Measurements from ENCODE around the gene C9orf85. TPM values are rescaled to one million over a fixed set of nuclear protein-coding genes. Genes with fewer than 3 reads are reported as not detected.

Gene C9orf85
- total and polyA plus RNA-seq, 9 of the 15 experiments (the other 6 are each of a cell fraction or from before 2014, with no cell fraction given) = 6.7 to 17.6 (median 13.0) TPM

DNA sequence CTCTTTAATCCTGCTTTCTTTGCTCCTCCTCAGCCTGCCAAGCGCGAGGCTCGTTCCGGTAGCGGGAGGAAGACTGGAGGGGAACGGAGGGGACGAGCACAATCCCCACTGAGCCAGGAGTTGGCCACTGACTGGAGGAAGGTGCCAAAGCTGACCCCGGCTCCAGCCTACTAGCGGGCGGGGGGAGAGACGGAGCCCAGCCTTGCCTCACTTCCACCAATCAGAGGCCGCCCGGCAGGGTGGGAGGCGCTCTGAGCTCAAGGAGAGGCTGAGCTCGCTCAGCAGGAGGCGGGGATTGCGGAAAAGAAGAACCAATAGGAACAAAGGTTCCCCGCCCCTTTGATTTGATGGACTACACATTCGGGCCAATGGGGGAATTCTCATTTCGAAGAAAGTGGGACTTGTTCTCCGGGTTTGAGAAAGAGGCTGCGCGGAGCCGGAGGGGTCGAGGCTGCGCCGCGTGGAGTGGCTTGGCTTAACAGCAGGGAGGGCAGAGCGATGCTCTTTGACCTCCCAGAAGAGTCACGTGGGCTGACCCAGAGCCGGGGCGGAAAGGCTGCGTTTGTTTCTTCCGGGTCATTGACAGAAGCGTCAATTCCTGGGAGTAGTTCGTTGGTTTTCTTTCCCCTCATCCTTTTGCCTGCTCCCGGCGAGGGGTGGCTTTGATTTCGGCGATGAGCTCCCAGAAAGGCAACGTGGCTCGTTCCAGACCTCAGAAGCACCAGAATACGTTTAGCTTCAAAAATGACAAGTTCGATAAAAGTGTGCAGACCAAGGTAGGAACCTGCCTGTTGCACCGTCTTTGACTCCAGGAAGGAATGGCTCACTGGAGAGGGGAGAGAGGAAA lies at the start of gene C9orf85, which contains the start of gene ABHD17B (continued):
- TF ChIP-seq, protein P1, sequence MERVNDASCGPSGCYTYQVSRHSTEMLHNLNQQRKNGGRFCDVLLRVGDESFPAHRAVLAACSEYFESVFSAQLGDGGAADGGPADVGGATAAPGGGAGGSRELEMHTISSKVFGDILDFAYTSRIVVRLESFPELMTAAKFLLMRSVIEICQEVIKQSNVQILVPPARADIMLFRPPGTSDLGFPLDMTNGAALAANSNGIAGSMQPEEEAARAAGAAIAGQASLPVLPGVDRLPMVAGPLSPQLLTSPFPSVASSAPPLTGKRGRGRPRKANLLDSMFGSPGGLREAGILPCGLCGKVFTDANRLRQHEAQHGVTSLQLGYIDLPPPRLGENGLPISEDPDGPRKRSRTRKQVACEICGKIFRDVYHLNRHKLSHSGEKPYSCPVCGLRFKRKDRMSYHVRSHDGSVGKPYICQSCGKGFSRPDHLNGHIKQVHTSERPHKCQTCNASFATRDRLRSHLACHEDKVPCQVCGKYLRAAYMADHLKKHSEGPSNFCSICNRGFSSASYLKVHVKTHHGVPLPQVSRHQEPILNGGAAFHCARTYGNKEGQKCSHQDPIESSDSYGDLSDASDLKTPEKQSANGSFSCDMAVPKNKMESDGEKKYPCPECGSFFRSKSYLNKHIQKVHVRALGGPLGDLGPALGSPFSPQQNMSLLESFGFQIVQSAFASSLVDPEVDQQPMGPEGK (CRISPR knock-in tag; IDR thresholded peaks at IDR 0.05; ENCODE audit: borderline replicate concordance) = no peak
- TF ChIP-seq RBFOX2 (IDR thresholded peaks at IDR 0.05; ENCODE audit: low read depth, low read length) (peak; percentile 96), SAP30 (IDR thresholded peaks at IDR 0.05; ENCODE audit: borderline replicate concordance, insufficient read depth, low read depth, low read length, poor library complexity, severe bottlenecking) (peak; percentile 79), GABPB2 (CRISPR knock-in tag; conservative IDR thresholded peaks at IDR 0.05) (no peak)

DNA sequence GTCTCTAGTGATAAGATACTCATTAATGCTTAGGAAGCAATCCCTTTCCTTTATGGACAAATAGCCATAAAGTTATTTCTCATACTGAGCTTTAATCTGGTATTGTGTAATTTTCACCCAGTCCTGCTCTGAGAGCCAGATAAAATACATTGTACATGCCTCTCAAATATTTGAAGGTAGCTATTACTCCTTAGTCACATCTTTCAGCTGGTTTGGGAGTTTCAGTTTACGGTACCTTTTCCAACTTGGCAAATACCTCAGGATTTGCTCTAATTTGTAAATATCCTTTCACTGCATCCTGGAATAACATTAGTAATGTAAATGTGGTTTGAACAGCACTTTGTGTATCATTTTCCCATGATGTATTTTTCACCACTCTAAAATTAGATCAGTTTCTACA lies 47.8 kb upstream of the C9orf85 start:
- FAIRE-seq = no peak
- intact Hi-C loops (cut with micrococcal nuclease) (no loop called here), in situ Hi-C loops (cut with MboI) (no loop called here)
- Histone ChIP-seq H3K27me3 (ENCODE audit: control insufficient read depth in 2 of 2, insufficient read depth in 2 of 2, low read length in 2 of 2) (no peaks in the 10 kb centered on the region), H3K4me3 (no peak overlapping the region), H4K20me1 (replicated peaks; ENCODE audit: control insufficient read depth, insufficient read depth, low read length) (no peaks in the 10 kb centered on the region), H3K36me3 (ENCODE audit: control insufficient read depth, insufficient read depth, low read length) (peaks cover 11% of the 10 kb centered on the region; the same call in 2 of the 3 replicates), H3K9me1 (ENCODE audit: control insufficient read depth, insufficient read depth, low read length) (no peaks in the 10 kb centered on the region), H3K9me3 (replicated peaks; ENCODE audit: control insufficient read depth, insufficient read depth, low read depth, low read length) (no peaks in the 10 kb centered on the region; the same call in 1 of the 2 replicates), H3K4me2 (ENCODE audit: insufficient read depth, low read length) (no peak overlapping the region), H2AFZ (ENCODE audit: low read depth, low read length) (no peak overlapping the region), H3K27ac (ENCODE audit: extremely low read depth, low read depth, low read length) (no peak overlapping the region), H3K79me2 (ENCODE audit: control insufficient read depth, insufficient read depth, low read length) (no peaks in the 10 kb centered on the region), H3K9ac (ENCODE audit: insufficient read depth in 1 of 2, low read depth in 2 of 2, low read length in 2 of 2) (no peak overlapping the region), H3K4me1 (replicated peaks in 1 of 2; ENCODE audit: control insufficient read depth in 2 of 2, insufficient read depth in 2 of 2, low read length in 2 of 2) (no peaks in the 10 kb centered on the region)
- ATAC-seq = no peak
- ChIA-PET CTCF (ENCODE audit: low intra/inter-chr PET ratio) (no interaction called here), POLR2A (interaction anchor here (0.6 kb wide), 1 partner anchor 154 kb away, joined by 3 read pairs; no protein-coding TSS in a partner anchor)
- no peak for DNase-seq (ENCODE audit: extremely low read depth in 1 of 4, low spot score in 3 of 4)
- no TSS peak for BruUV-seq (replicated peaks)
- WGBS (ENCODE audit: insufficient coverage, low coverage, missing lambda C conversion rate) = 100% methylated on average over 1 of the region's 1 CpG
- no peak for TF ChIP-seq MIER1 (IDR thresholded peaks at IDR 0.05; ENCODE audit: low read depth)
- TF ChIP-seq ZNF140 (CRISPR knock-in tag; IDR thresholded peaks at IDR 0.05) = no peak
- TF ChIP-seq STAG1 (CRISPR knock-in tag; IDR thresholded peaks at IDR 0.05; ENCODE audit: borderline replicate concordance) = no peak
- TF ChIP-seq, protein P2, sequence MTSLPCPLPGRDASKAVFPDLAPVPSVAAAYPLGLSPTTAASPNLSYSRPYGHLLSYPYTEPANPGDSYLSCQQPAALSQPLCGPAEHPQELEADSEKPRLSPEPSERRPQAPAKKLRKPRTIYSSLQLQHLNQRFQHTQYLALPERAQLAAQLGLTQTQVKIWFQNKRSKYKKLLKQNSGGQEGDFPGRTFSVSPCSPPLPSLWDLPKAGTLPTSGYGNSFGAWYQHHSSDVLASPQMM (CRISPR knock-in tag; IDR thresholded peaks at IDR 0.05) = no peak
- no peak for TF ChIP-seq GABPB1 (CRISPR knock-in tag; IDR thresholded peaks at IDR 0.05)
- TF ChIP-seq SLC30A9 (CRISPR knock-in tag; IDR thresholded peaks at IDR 0.05) = no peak
- no peak for TF ChIP-seq DPF2 (IDR thresholded peaks at IDR 0.05)
- TF ChIP-seq E2F3 (CRISPR knock-in tag; IDR thresholded peaks at IDR 0.05) = no peak
- TF ChIP-seq CREM (IDR thresholded peaks at IDR 0.05; ENCODE audit: low read depth) = no peak
- TF ChIP-seq ZNF212 (CRISPR knock-in tag; IDR thresholded peaks at IDR 0.05) = no peak
- no peak for TF ChIP-seq NRF1 (conservative IDR thresholded peaks at IDR 0.05 in 1 of 2, IDR thresholded peaks at IDR 0.05 in 1 of 2)
- TF ChIP-seq ZNF3 (CRISPR knock-in tag; IDR thresholded peaks at IDR 0.05) = no peak
